Nephron progenitor cell (in vitro differentiated cells): Measurements from ENCODE around the gene PRR33.

ENCODE experiments used
- DNase-seq: peaks from one replicate; pipeline ENCODE4 v3.0.0; 2021
- H3K27ac Mint-ChIP-seq: 2 replicates; pipeline ENCODE4 v1.8.0; 2021; ENCODE audit warnings: mild to moderate bottlenecking, moderate library complexity, mixed read lengths
- H3K27me3 Mint-ChIP-seq: 2 replicates; pipeline ENCODE4 v1.8.0; 2021; ENCODE audit warnings: mild to moderate bottlenecking, low read depth, mixed read lengths; ENCODE audit not compliant: poor library complexity
- H3K36me3 Mint-ChIP-seq: 2 replicates; pipeline ENCODE4 v1.8.0; 2021; ENCODE audit warnings: low read depth, mixed read lengths
- H3K4me1 Mint-ChIP-seq: 2 replicates; pipeline ENCODE4 v1.8.0; 2021; ENCODE audit warnings: mixed read lengths
- H3K4me3 Mint-ChIP-seq: 2 replicates; pipeline ENCODE4 v1.8.0; 2021; ENCODE audit warnings: mild to moderate bottlenecking, moderate library complexity, mixed read lengths
- H3K9me3 Mint-ChIP-seq: 2 replicates; pipeline ENCODE4 v1.8.0; 2021; ENCODE audit warnings: mild to moderate bottlenecking, moderate library complexity, mixed read lengths
- CTCF ChIP-seq: fragments of 200-600 bp; sonication (generic); IDR thresholded peaks from 2 replicates; pipeline ENCODE4 v1.5.0; 2021; ENCODE audit warnings: antibody characterized with exemption

PRR33 gene

GRCh38 chr11:1866226-1866625, 25.5 kb downstream of the PRR33 start:
- H3K4me3 Mint-ChIP-seq = no peak overlapping the region
- no peak overlapping the region for H3K27ac Mint-ChIP-seq
- no peak for TF ChIP-seq CTCF
- no peaks in the 10 kb centered on the region for H3K36me3 Mint-ChIP-seq
- DNase-seq = no peak
- H3K27me3 Mint-ChIP-seq = peaks cover 29% of the 10 kb centered on the region
- no peaks in the 10 kb centered on the region for H3K9me3 Mint-ChIP-seq
- peaks cover 26% of the 10 kb centered on the region for H3K4me1 Mint-ChIP-seq

- Mint-ChIP-seq H3K4me1 (peaks cover 18% of the 10 kb centered on the region), H3K4me3 (peak overlapping the region; percentile 33), H3K36me3 (no peaks in the 10 kb centered on the region), H3K9me3 (no peaks in the 10 kb centered on the region), H3K27ac (no peak overlapping the region), H3K27me3 (peaks cover 19% of the 10 kb centered on the region)
- DNase-seq = peak; percentile 44
- no peak for TF ChIP-seq CTCF
These were observed 26.6 kb downstream of the PRR33 start for GRCh38 chr11:1864831-1865665.

- Mint-ChIP-seq H3K27ac (no peak overlapping the region), H3K9me3 (no peaks in the 10 kb centered on the region), H3K36me3 (no peaks in the 10 kb centered on the region), H3K4me1 (peaks cover 10% of the 10 kb centered on the region), H3K27me3 (peaks cover 11% of the 10 kb centered on the region), H3K4me3 (peak overlapping the region; percentile 23)
- DNase-seq = no peak
- TF ChIP-seq CTCF = no peak
These were observed 27.5 kb downstream of the PRR33 start for GRCh38 chr11:1864231-1864630.

GRCh38 chr11:1863352-1864216, 28.1 kb downstream of the PRR33 start:
- peak; percentile 64 for DNase-seq
- Mint-ChIP-seq H3K9me3 (no peaks in the 10 kb centered on the region), H3K4me1 (peaks cover 7% of the 10 kb centered on the region), H3K27me3 (peaks cover 8% of the 10 kb centered on the region), H3K4me3 (no peak overlapping the region), H3K27ac (no peak overlapping the region), H3K36me3 (no peaks in the 10 kb centered on the region)
- TF ChIP-seq CTCF = no peak

GRCh38 chr11:1862588-1863351, 28.9 kb downstream of the PRR33 start:
- Mint-ChIP-seq H3K4me3 (no peak overlapping the region), H3K4me1 (peaks cover 12% of the 10 kb centered on the region), H3K27ac (no peak overlapping the region), H3K36me3 (no peaks in the 10 kb centered on the region), H3K9me3 (no peaks in the 10 kb centered on the region), H3K27me3 (peaks cover 8% of the 10 kb centered on the region)
- no peak for DNase-seq
- no peak for TF ChIP-seq CTCF
